NB4 (cell line): ENCODE results near the gene RBM38.

Experiments
- MYC ChIP-seq: IDR thresholded peaks from 2 replicates; pipeline ENCODE4 v1.6.1; 2011; ENCODE audit warnings: low read depth, low read length
- POLR2A ChIP-seq: IDR thresholded peaks from 2 replicates; pipeline ENCODE4 v1.6.1; 2011; ENCODE audit warnings: mild to moderate bottlenecking; ENCODE audit not compliant: insufficient read length; ENCODE audit errors: extremely low read depth
- TF ChIP-seq, protein P1 (sequence below): IDR thresholded peaks from one replicate; pipeline ENCODE4 v1.5.1; 2012; ENCODE audit warnings: low read depth, low read length

DNA sequence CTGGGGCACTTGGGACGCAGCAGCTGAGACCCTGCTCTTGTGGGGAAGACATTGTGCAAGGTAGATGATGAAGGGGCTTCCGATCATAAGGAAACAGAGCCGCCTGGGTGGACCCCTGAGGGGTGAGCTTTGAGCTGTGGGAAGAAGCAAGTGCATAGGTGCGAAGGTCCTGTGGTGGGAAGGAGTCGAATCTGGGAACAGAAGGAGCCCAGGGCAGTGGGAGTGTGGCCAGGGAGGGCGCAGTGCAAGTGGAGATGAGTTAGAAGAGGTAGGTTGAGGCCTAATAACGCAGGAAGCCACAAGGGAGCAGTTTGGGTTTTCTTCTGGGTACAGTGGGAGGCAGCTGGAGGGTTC lies 10.3 kb downstream of the RBM38 start:
- TF ChIP-seq POLR2A (no peak), MYC (no peak)
- TF ChIP-seq, protein P1, sequence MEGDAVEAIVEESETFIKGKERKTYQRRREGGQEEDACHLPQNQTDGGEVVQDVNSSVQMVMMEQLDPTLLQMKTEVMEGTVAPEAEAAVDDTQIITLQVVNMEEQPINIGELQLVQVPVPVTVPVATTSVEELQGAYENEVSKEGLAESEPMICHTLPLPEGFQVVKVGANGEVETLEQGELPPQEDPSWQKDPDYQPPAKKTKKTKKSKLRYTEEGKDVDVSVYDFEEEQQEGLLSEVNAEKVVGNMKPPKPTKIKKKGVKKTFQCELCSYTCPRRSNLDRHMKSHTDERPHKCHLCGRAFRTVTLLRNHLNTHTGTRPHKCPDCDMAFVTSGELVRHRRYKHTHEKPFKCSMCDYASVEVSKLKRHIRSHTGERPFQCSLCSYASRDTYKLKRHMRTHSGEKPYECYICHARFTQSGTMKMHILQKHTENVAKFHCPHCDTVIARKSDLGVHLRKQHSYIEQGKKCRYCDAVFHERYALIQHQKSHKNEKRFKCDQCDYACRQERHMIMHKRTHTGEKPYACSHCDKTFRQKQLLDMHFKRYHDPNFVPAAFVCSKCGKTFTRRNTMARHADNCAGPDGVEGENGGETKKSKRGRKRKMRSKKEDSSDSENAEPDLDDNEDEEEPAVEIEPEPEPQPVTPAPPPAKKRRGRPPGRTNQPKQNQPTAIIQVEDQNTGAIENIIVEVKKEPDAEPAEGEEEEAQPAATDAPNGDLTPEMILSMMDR, result no peak
